Trophoblast cell (in vitro differentiated cells and primary cell): ENCODE measurements around the gene IFNA8.

ENCODE experiments used
- DNase-seq, 2 donors: peaks; one replicate each; pipeline ENCODE4 v3.0.0-alpha.2; 2016
- H2AFZ ChIP-seq: 2 replicates; pipeline ENCODE4 v1.6.1; 2013; ENCODE audit warnings: low read length, moderate library complexity, mild to moderate bottlenecking; ENCODE audit not compliant: insufficient read depth, poor library complexity
- H2AK5ac ChIP-seq: 2 replicates; pipeline ENCODE4 v1.6.1; 2013; ENCODE audit warnings: mild to moderate bottlenecking, low read length
- H2BK120ac ChIP-seq: 2 replicates; pipeline ENCODE4 v1.6.1; 2013; ENCODE audit warnings: low read length, mild to moderate bottlenecking, moderate library complexity; ENCODE audit not compliant: insufficient read depth, poor library complexity
- H2BK12ac ChIP-seq: 2 replicates; pipeline ENCODE4 v1.6.1; 2013; ENCODE audit warnings: mild to moderate bottlenecking, low read length, moderate library complexity
- H2BK5ac ChIP-seq: 2 replicates; pipeline ENCODE4 v1.6.1; 2013; ENCODE audit warnings: low read length, low read depth, moderate library complexity, mild to moderate bottlenecking; ENCODE audit not compliant: poor library complexity
- H3K14ac ChIP-seq: 2 replicates; pipeline ENCODE4 v1.6.1; 2013; ENCODE audit warnings: mild to moderate bottlenecking, low read length
- H3K18ac ChIP-seq: 2 replicates; pipeline ENCODE4 v1.6.1; 2013; ENCODE audit warnings: mild to moderate bottlenecking, low read length
- H3K23ac ChIP-seq: 2 replicates; pipeline ENCODE4 v1.6.1; 2013; ENCODE audit warnings: low read length
- H3K27ac ChIP-seq: 2 replicates; pipeline ENCODE4 v1.5.1; 2013; ENCODE audit warnings: low read depth, mild to moderate bottlenecking, inconsistent platforms, low read length, moderate library complexity
- H3K27me3 ChIP-seq: 2 replicates; pipeline ENCODE4 v1.6.1; 2013; ENCODE audit warnings: inconsistent platforms, mild to moderate bottlenecking, low read length, moderate library complexity; ENCODE audit not compliant: insufficient read depth
- H3K36me3 ChIP-seq, 2 experiments: 1 replicate in 1 of 2; 2 replicates in 1 of 2; pipeline ENCODE4 v1.6.1; 2013; ENCODE audit warnings: low read length in 2 of 2, mild to moderate bottlenecking in 2 of 2, moderate library complexity in 1 of 2; ENCODE audit not compliant: insufficient read depth in 2 of 2, control insufficient read depth in 1 of 2
- H3K4ac ChIP-seq: 2 replicates; pipeline ENCODE4 v1.6.1; 2013; ENCODE audit warnings: low read depth, mild to moderate bottlenecking, low read length, moderate library complexity
- H3K4me1 ChIP-seq, 2 experiments: 1 replicate in 1 of 2; 2 replicates in 1 of 2; pipeline ENCODE4 v1.6.1; 2013; ENCODE audit warnings: low read length in 2 of 2, mild to moderate bottlenecking in 2 of 2, moderate library complexity in 1 of 2; ENCODE audit not compliant: insufficient read depth in 2 of 2, control insufficient read depth in 1 of 2
- H3K4me2 ChIP-seq: 2 replicates; pipeline ENCODE4 v1.6.1; 2013; ENCODE audit warnings: inconsistent platforms, mild to moderate bottlenecking, low read length, moderate library complexity
- H3K4me3 ChIP-seq: 2 replicates; pipeline ENCODE4 v1.5.1; 2013; ENCODE audit warnings: mild to moderate bottlenecking, low read depth, low read length, inconsistent platforms
- H3K79me1 ChIP-seq: one replicate; pipeline ENCODE4 v1.6.1; 2013; ENCODE audit warnings: low read length
- H3K79me2 ChIP-seq: 2 replicates; pipeline ENCODE4 v1.6.1; 2013; ENCODE audit warnings: low read length, mild to moderate bottlenecking; ENCODE audit not compliant: control insufficient read depth, insufficient read depth, poor library complexity
- H3K9ac ChIP-seq: 2 replicates; pipeline ENCODE4 v1.6.1; 2013; ENCODE audit warnings: mild to moderate bottlenecking, low read length
- H3K9me3 ChIP-seq: 2 replicates; pipeline ENCODE4 v1.6.1; 2013; ENCODE audit warnings: low read depth, mild to moderate bottlenecking, control low read depth, inconsistent platforms, low read length; ENCODE audit not compliant: insufficient read depth
- H4K12ac ChIP-seq: 2 replicates; pipeline ENCODE4 v1.6.1; 2013; ENCODE audit warnings: low read depth, mild to moderate bottlenecking, low read length, moderate library complexity
- H4K8ac ChIP-seq: 2 replicates; pipeline ENCODE4 v1.6.1; 2013; ENCODE audit warnings: low read depth, mild to moderate bottlenecking, low read length, moderate library complexity
- H4K91ac ChIP-seq: one replicate; pipeline ENCODE4 v1.6.1; 2013; ENCODE audit warnings: low read depth, mild to moderate bottlenecking, low read length, moderate library complexity
- WGBS: extraction: QIAGEN DNeasy Blood & Tissue Kit; methylation state at CpG from one replicate; pipeline ENCODE4 v1.1.7; 2013; ENCODE audit warnings: missing lambda C conversion rate; ENCODE audit not compliant: insufficient read length, insufficient coverage; ENCODE audit errors: extremely low coverage; 5-methylcytosine and 5-hydroxymethylcytosine counted together

Gene IFNA8

GRCh38 chr9:21452681-21453080, 43.8 kb downstream of the IFNA8 start:
- Histone ChIP-seq H3K27ac (no peak overlapping the region), H3K27me3 (no peaks in the 10 kb centered on the region), H3K4me2 (no peak overlapping the region), H4K8ac (no peak overlapping the region), H2AFZ (no peak overlapping the region), H4K12ac (no peak overlapping the region), H3K18ac (no peak overlapping the region), H3K9ac (no peak overlapping the region), H3K23ac (no peak overlapping the region), H3K4me1 (peaks cover 8 to 13% of the 10 kb centered on the region in 2 experiments), H2AK5ac (no peak overlapping the region), H3K79me1 (peaks cover 8% of the 10 kb centered on the region), H2BK5ac (no peak overlapping the region), H3K36me3 (no peaks in the 10 kb centered on the region), H3K14ac (no peak overlapping the region), H3K9me3 (no peaks in the 10 kb centered on the region), H3K79me2 (no peaks in the 10 kb centered on the region), H3K4ac (no peak overlapping the region), H2BK120ac (no peak overlapping the region), H2BK12ac (peak overlapping the region; percentile 3), H3K4me3 (no peak overlapping the region), H4K91ac (no peak overlapping the region)
- no CpG with 5 or more reads among the region's 4 CpGs for WGBS
- peak; percentile 40 to 68 for DNase-seq

GRCh38 chr9:21454149-21454548, 45.2 kb downstream of the IFNA8 start:
- Histone ChIP-seq H3K4me1 (peaks cover 8 to 12% of the 10 kb centered on the region in 2 experiments), H2AK5ac (no peak overlapping the region), H2AFZ (no peak overlapping the region), H2BK12ac (no peak overlapping the region), H3K79me2 (no peaks in the 10 kb centered on the region), H3K4ac (no peak overlapping the region), H3K4me3 (no peak overlapping the region), H2BK120ac (no peak overlapping the region), H2BK5ac (no peak overlapping the region), H4K91ac (no peak overlapping the region), H3K14ac (no peak overlapping the region), H4K8ac (no peak overlapping the region), H3K23ac (no peak overlapping the region), H3K9me3 (no peaks in the 10 kb centered on the region), H3K27me3 (no peaks in the 10 kb centered on the region), H3K18ac (no peak overlapping the region), H3K79me1 (peaks cover 8% of the 10 kb centered on the region), H3K36me3 (no peaks in the 10 kb centered on the region), H3K27ac (no peak overlapping the region), H3K9ac (no peak overlapping the region), H4K12ac (no peak overlapping the region), H3K4me2 (no peak overlapping the region)
- no peak for DNase-seq
- no CpG with 5 or more reads among the region's 2 CpGs for WGBS

- no peak overlapping the region for H4K8ac ChIP-seq
- no peaks in the 10 kb centered on the region for H3K36me3 ChIP-seq
- no peak overlapping the region for H3K27ac ChIP-seq
- H3K9me3 ChIP-seq: no peaks in the 10 kb centered on the region
- H3K9ac ChIP-seq: no peak overlapping the region
- no peak overlapping the region for H4K91ac ChIP-seq
- H3K23ac ChIP-seq: no peak overlapping the region
- H3K4ac ChIP-seq: no peak overlapping the region
- no peak overlapping the region for H2BK12ac ChIP-seq
- DNase-seq: peak; percentile 52 to 72
- no peak overlapping the region for H3K18ac ChIP-seq
- no peak overlapping the region for H2AFZ ChIP-seq
- no peak overlapping the region for H3K14ac ChIP-seq
- no peak overlapping the region for H2BK120ac ChIP-seq
- peaks cover 4% of the 10 kb centered on the region for H3K79me1 ChIP-seq
- H3K4me2 ChIP-seq: no peak overlapping the region
- H2BK5ac ChIP-seq: no peak overlapping the region
- H4K12ac ChIP-seq: no peak overlapping the region
- no peaks in the 10 kb centered on the region for H3K79me2 ChIP-seq
- H3K27me3 ChIP-seq: no peaks in the 10 kb centered on the region
- peaks cover 3 to 6% of the 10 kb centered on the region in 2 experiments for H3K4me1 ChIP-seq
- H2AK5ac ChIP-seq: no peak overlapping the region
- no peak overlapping the region for H3K4me3 ChIP-seq
Observed at GRCh38 chr9:21455320-21455719, 46.4 kb downstream of the IFNA8 start.
